DMS 273 (cell line): ENCODE measurements around the gene GPR15.

Experiments
- DNase-seq: peaks from one replicate; lab custom pipeline; 2025; ENCODE audit not compliant: unreplicated experiment; lab: John Stamatoyannopoulos, UW

The GPR15 gene

GRCh38 chr3:98582042-98582441 is 50.3 kb downstream of the GPR15 start:
- no peak for DNase-seq

- DNase-seq = no peak
Measured at GRCh38 chr3:98583766-98584165, 52.0 kb downstream of the GPR15 start.
